NCI-H2107 (cell line): ENCODE measurements around the gene ERN1.
"Not testable (repeated sequence)": the region's sequence is repeated elsewhere in the genome, so short reads cannot be mapped to it uniquely, and the experiment has no call there.

Source experiments
- DNase-seq: peaks from one replicate; lab custom pipeline; 2025; lab: John Stamatoyannopoulos, UW

Gene ERN1

GRCh38 chr17:64129765-64130558 is at the start of gene ERN1:
Gene ERN1, minus strand, starts transcription at chr17:64130144. Its CDS starts 115 bp downstream, at chr17:64130029.
- DNase-seq, result peak; percentile 73

- not testable (repeated sequence) for DNase-seq
These were observed 49.1 kb upstream of the ERN1 start for GRCh38 chr17:64179024-64179423.

- no peak for DNase-seq
These were observed 48.3 kb upstream of the ERN1 start for GRCh38 chr17:64178011-64178825.

- DNase-seq, result no peak
These were observed 47.5 kb upstream of the ERN1 start for GRCh38 chr17:64177311-64178010.

- no peak for DNase-seq
These were observed 46.6 kb upstream of the ERN1 start for GRCh38 chr17:64176556-64176955.

- DNase-seq, result no peak
These were observed 44.9 kb upstream of the ERN1 start for GRCh38 chr17:64174686-64175456.

GRCh38 chr17:64173646-64174045 is 43.7 kb upstream of the ERN1 start:
- no peak for DNase-seq

- no peak for DNase-seq
These were observed 42.6 kb upstream of the ERN1 start for GRCh38 chr17:64172510-64172909.

GRCh38 chr17:64171041-64171440 is 41.1 kb upstream of the ERN1 start:
- no peak for DNase-seq

- DNase-seq, result no peak
These were observed 40.3 kb upstream of the ERN1 start for GRCh38 chr17:64170286-64170685.

- not testable (repeated sequence) for DNase-seq
These were observed 37.7 kb upstream of the ERN1 start for GRCh38 chr17:64167666-64168065.

- no peak for DNase-seq
These were observed 36.9 kb upstream of the ERN1 start for GRCh38 chr17:64166876-64167275.

GRCh38 chr17:64165347-64165746 is 35.4 kb upstream of the ERN1 start:
- no peak for DNase-seq

GRCh38 chr17:64164596-64165285 is 34.8 kb upstream of the ERN1 start:
- DNase-seq, result no peak

GRCh38 chr17:64163468-64163867 is 33.5 kb upstream of the ERN1 start:
- no peak for DNase-seq

- DNase-seq, result no peak
These were observed 32.6 kb upstream of the ERN1 start for GRCh38 chr17:64162554-64162953.

- DNase-seq, result no peak
These were observed 31.6 kb upstream of the ERN1 start for GRCh38 chr17:64161380-64162176.

GRCh38 chr17:64160378-64160777 is 30.4 kb upstream of the ERN1 start:
- no peak for DNase-seq

GRCh38 chr17:64158831-64159590 is 29.1 kb upstream of the ERN1 start:
- no peak for DNase-seq

- DNase-seq, result no peak
These were observed 28.5 kb upstream of the ERN1 start for GRCh38 chr17:64158406-64158805.
